GM13977 (cell line): ENCODE data around the gene DAPK1.

Experiments
- DNase-seq: peaks from one replicate; pipeline ENCODE4 v3.0.0; 2012; ENCODE audit warnings: low spot score
- CTCF ChIP-seq: IDR thresholded peaks from 2 replicates; pipeline ENCODE4 v1.5.1; 2012; ENCODE audit warnings: mild to moderate bottlenecking, control low read depth; ENCODE audit not compliant: insufficient read depth; ENCODE audit errors: extremely low read depth, missing control alignments
- in situ Hi-C: fragments of 300-500 bp; cut with MboI; formaldehyde crosslinking; loops from one replicate; pipeline ENCODE4 v1.12.0; 2022; ENCODE audit warnings: low sequenced_read_pairs, low pct_unique_long_range_greater_than_20kb, mixed read lengths, inconsistent platforms; ENCODE audit not compliant: unreplicated experiment

DAPK1 gene

GRCh38 chr9:87596862-87597261 lies 99.2 kb downstream of the DAPK1 start:
- no peak for TF ChIP-seq CTCF
- in situ Hi-C loops: no loop called here
- no peak for DNase-seq

DNA sequence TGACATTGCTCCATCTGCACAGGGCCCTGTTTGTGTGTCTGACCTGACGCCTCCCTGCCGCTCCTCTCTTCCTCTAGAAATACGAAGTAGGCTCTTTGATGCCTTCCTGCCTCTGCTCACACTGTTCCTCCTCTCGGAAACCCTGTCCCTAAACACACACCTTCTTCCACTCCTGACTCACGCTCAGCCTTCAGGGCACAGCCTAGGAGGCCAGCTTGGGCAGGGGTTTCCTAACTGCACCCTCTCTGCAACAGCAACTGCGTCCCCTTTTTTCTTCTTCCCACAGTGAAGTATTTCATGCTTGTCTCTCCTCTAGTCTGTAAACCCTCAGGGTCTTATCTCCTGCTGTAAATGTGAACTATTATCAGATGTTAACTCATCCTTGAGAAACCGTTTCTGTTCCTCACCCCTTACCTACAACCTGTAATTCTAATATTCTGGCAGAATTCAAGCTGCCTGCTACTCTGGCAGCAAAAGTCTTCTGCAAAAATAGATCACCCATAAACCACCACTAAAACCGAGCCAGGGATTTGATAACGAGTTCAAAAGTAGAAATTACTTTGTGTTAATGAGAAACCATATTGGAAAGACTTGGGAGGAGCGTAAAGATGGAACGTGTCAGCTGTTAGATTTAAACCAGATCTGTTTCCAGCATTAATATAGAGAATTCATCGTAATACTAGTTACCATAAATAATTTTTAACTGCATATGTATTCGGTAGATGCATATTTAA lies 100.2 kb downstream of the DAPK1 start:
- DNase-seq: no peak
- TF ChIP-seq CTCF: no peak
- in situ Hi-C loops: no loop called here

GRCh38 chr9:87599901-87600610 lies 102.4 kb downstream of the DAPK1 start:
- in situ Hi-C loops: no loop called here

GRCh38 chr9:87601176-87601575 lies 103.5 kb downstream of the DAPK1 start:
- in situ Hi-C loops: no loop called here
- no peak for TF ChIP-seq CTCF
- no peak for DNase-seq

More at GRCh38 chr9:87599901-87600610, 102.4 kb downstream of the DAPK1 start:
- no peak for TF ChIP-seq CTCF
- DNase-seq: no peak

DNA sequence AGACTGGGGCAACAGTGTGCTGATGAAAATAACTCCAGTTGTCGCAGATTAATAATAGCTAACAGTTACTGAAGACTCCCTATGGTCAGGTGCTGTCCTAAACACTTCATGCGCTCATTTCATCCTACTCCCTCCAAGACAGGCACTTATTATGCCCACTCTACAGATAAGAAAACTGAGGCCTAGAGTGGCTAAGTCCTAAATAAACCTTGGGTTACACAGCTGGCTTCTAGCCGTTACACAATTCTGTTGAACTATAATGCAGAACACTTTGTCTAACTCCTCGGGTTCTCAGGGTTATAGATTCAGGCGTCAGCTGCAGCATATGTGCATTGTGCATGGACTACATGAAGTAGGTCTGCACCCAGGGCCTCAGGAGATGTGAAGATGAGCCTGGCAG lies 103.9 kb downstream of the DAPK1 start:
- DNase-seq: no peak
- in situ Hi-C loops: no loop called here
- TF ChIP-seq CTCF: no peak

DNA sequence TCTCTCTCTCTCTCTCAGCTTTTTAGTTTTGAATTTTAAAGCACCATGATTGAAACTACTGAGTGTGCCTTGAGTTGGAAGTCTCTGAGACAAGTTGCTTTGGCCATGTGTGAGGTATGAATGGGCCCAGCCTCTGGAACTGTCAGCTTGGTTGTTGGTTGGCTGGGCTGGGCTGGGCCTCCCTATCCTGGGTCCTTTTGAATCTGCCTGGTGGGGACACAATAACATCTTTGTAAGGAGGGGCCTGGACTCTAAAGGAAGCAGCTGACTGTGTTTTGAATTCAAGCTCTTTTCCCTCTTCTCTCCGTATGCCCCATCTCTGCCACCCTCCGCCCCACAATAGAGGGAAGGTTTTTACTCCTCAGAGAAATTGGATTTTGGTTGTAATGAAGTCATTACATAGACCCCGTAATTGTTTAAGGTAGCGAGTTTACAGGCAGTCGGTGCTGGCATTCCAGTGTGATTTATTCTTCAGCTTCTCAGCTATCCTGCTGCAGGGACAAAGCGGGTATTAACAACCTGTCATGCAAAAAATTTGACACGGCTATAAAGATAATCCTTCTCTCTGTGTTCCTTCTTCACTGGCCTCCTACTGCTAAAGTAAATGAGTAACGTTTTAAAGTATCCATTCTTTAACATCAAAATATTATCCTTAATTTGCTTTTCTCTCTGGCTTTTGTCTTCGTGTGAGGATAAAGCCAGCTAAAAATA lies 105.4 kb downstream of the DAPK1 start:
- no peak for TF ChIP-seq CTCF
- in situ Hi-C loops: no loop called here
- DNase-seq: no peak
